HG02678 (cell line): Measurements from ENCODE around the gene BSPH1.
"Not testable (repeated sequence)": the region's sequence is repeated elsewhere in the genome, so short reads cannot be mapped to it uniquely, and the experiment has no call there.

ENCODE experiments used
- ATAC-seq: cut with Tn5 transposase; IDR thresholded peaks from one replicate; pipeline ENCODE4 v1.9.1; 2021; ENCODE audit warnings: mild to moderate bottlenecking, moderate library complexity; ENCODE audit not compliant: unreplicated experiment

BSPH1 gene

GRCh38 chr19:47928581-47928980 lies 63.4 kb downstream of the BSPH1 start:
- not testable (repeated sequence) for ATAC-seq

GRCh38 chr19:47920107-47920506 lies 71.9 kb downstream of the BSPH1 start:
- ATAC-seq: not testable (repeated sequence)
